Retinal pigment epithelial cell (primary cell): ENCODE results near the gene RHOBTB1.
"Not testable (repeated sequence)": the region's sequence is repeated elsewhere in the genome, so short reads cannot be mapped to it uniquely, and the experiment has no call there.

ENCODE experiments used
- DNase-seq: peaks from one replicate; pipeline ENCODE4 v3.0.0-alpha.2; 2010; ENCODE audit warnings: low read depth
- H3K4me3 ChIP-seq: 2 replicates; pipeline ENCODE4 v1.5.1; 2011; ENCODE audit warnings: mild to moderate bottlenecking, low read length, control low read depth, moderate library complexity
- TF ChIP-seq, protein P1 (sequence below): conservative IDR thresholded peaks from 2 replicates; pipeline ENCODE4 v1.5.1; 2011; ENCODE audit warnings: low read depth, low read length, control low read depth, inconsistent platforms

The RHOBTB1 gene

GRCh38 chr10:60911715-60912114, 32.3 kb downstream of the RHOBTB1 start:
- no peak overlapping the region for H3K4me3 ChIP-seq
- DNase-seq: no peak
- TF ChIP-seq, protein P1, sequence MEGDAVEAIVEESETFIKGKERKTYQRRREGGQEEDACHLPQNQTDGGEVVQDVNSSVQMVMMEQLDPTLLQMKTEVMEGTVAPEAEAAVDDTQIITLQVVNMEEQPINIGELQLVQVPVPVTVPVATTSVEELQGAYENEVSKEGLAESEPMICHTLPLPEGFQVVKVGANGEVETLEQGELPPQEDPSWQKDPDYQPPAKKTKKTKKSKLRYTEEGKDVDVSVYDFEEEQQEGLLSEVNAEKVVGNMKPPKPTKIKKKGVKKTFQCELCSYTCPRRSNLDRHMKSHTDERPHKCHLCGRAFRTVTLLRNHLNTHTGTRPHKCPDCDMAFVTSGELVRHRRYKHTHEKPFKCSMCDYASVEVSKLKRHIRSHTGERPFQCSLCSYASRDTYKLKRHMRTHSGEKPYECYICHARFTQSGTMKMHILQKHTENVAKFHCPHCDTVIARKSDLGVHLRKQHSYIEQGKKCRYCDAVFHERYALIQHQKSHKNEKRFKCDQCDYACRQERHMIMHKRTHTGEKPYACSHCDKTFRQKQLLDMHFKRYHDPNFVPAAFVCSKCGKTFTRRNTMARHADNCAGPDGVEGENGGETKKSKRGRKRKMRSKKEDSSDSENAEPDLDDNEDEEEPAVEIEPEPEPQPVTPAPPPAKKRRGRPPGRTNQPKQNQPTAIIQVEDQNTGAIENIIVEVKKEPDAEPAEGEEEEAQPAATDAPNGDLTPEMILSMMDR: no peak

DNA sequence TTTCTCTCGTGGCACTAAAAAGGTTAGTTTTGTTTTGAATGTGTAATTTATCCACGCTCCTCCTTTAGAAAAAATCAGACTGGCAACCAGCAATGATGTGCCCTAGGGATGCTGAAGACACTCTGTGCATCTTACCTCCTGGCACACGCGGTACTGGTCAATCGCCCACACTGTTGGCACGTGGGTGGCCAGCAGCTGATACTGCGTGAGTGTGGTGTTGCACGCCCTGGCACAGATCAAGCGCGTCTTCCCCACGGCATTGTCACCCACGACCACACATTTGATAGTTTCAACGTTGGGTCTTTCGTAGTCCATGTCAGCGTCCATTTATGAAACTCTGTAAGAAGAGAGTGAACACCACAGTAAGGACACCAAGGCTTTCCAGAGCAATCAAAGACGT, 32.8 kb downstream of the RHOBTB1 start:
- H3K4me3 ChIP-seq: no peak overlapping the region
- DNase-seq: no peak
- TF ChIP-seq, protein P1: no peak

DNA sequence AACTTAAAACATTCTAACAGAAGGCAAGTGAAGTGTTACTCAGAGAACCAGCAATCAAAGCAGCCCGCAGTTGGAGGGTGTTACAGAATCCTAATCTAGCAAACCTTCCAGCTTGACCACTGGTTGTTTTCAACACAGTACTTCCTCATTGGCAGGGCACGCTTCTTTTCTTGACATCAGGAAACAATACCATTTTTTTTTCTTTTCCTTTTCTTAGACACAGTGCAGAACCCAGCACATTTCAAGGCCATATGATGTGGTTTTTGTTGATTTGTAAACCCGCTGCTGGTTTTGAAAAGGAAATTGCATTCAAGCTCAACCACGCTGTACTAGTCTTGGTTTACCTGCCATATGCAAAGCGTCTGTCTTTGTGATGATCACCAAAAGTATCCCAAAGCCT, 33.4 kb downstream of the RHOBTB1 start:
- no peak overlapping the region for H3K4me3 ChIP-seq
- TF ChIP-seq, protein P1: no peak
- DNase-seq: no peak

- no peak overlapping the region for H3K4me3 ChIP-seq
- TF ChIP-seq, protein P1: no peak
- DNase-seq: no peak
These were observed 35.1 kb downstream of the RHOBTB1 start for GRCh38 chr10:60908896-60909295.

DNA sequence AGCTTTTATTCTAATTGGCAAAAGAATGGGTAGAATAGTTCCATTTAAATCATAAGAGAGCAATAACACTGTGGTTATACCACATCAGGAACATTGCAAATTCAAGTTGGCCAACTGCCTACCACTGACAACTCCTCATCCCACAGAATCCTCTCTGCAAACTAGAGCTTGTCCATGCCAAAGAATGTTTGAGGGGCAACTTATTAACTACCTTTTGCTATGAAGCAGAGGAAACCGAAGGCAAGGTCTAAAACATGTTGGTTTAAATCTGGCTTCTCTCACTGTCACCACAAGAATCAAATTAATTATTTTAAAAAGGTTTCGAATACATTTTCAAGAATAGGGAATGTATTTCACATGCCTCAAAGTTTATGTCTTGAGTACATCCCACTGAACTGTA, 36.0 kb downstream of the RHOBTB1 start:
- TF ChIP-seq, protein P1: no peak
- no peak overlapping the region for H3K4me3 ChIP-seq
- no peak for DNase-seq

- H3K4me3 ChIP-seq: no peak overlapping the region
- TF ChIP-seq, protein P1: no peak
- DNase-seq: no peak
These were observed 36.7 kb downstream of the RHOBTB1 start for GRCh38 chr10:60907236-60907635.

DNA sequence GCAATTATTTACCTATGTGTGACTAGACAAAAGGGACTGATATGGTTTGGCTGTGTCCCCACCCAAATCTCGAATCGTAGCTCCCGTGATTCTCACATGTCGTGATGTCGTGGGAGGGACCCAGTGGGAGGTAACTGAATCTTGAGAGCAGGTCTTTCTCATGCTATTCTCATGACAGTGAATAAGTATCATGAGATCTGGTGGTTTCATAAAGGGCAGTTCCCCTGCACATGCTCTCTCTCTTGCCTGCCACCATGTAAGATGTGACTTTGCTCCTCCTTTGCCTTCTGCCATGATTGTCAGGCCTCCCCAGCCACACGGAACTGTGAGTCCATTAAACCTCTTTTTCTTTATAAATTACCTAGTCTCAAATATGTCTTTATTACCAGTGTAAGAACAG, 37.2 kb downstream of the RHOBTB1 start:
- H3K4me3 ChIP-seq, DNase-seq: not testable (repeated sequence)

DNA sequence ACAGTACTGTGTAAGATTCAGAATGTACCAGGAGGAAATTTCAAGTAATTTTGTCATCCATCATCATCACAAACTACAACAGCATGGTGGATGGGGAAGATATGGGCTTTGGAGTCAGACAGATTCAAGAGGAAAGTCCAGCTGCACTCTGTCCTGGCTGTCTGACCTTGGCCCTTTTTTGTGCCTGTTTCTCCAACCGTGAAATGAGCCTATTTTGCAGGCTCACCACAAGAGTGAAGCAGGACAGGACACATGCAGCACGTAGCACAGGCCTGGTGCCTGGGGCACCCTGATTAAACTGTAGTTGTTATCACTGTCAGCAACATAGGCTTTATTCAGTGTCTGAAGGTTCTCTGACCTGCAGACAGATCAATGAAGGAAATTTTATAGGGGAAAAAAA, 37.6 kb downstream of the RHOBTB1 start:
- no peak overlapping the region for H3K4me3 ChIP-seq
- DNase-seq: no peak
- TF ChIP-seq, protein P1: no peak
